NCI-H146 treated with DMSO at 0.1 percent for 48 hours (cell line): Measurements from ENCODE around the gene TANC1.

Source experiments
- DNase-seq: peaks from one replicate; lab custom pipeline; 2025; ENCODE audit not compliant: unreplicated experiment; lab: John Stamatoyannopoulos, UW

Gene TANC1

DNA sequence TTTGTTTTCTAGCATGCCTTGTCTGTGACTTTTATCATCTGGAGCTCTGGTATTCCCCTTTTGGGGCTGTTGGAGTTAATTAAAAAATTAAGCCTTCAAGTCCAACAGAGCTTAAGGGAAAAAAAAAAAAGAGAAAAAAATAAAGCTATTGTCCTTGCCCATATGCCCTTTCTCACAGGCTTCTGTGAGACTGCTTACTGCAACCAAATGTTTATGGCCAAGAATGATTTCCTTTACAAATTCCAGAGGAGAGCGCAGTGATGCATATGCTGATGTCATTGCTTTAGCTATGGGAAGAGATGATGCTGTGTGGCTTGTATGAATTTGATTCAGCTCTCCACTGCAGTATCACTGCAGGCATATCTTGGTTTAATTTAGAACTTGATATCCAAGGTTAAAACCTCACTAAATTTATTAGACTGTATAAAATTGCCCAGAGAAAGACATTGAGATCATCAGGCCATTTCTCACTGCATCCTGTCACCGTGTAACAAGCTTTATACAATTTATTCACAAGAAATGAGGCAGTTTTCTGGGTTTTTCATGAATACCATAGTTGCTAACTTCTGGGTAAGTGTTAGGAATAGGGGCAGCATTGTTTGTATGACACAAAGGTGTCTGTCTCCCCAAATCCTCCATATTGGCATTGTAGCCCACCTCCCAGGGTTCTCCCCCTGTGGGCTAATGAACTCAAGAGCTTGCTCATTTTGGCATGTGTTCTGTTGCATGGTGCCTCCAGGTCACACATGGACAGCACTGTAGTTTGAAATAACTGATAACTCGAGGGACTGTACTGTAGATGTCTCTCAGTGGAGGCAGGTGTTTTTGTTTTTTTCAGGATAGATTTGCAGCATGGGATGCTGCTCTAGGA, 85.0 kb downstream of the TANC1 start:
- DNase-seq: no peak

DNA sequence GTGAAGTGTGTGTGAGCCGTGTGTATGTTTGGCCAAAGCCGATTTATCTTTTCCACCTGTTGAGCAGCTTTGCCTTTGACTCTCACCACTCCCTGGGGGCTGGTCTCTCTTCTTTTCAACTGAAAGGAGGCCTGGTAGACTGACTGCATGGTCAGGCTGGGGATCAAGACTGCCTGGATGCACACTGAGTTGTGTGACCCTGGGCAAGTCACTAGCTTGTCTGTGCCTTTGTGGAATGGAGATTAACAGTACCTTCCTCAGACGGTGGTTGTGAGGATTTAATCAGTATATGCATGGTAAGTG, 85.5 kb downstream of the TANC1 start:
- DNase-seq: no peak

DNA sequence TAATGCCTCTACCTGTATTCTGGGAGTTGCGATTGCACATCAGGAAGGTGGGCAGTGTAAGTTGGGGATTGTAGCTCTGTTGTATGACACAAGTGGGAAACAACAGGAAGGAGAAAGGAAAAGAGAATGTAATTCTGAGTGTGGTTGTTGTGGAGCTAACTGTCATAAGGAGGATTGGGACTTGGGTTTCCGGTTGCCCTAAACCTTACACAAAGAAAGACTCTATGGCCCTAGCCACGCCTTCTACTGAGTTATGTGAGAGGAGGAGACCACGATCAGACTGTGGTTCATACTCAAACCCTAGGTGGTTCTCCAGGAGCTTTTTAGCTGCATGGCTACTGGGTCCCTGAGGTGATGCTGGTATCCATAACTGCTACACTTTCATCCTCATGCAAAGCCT, 86.5 kb downstream of the TANC1 start:
- no peak for DNase-seq

DNA sequence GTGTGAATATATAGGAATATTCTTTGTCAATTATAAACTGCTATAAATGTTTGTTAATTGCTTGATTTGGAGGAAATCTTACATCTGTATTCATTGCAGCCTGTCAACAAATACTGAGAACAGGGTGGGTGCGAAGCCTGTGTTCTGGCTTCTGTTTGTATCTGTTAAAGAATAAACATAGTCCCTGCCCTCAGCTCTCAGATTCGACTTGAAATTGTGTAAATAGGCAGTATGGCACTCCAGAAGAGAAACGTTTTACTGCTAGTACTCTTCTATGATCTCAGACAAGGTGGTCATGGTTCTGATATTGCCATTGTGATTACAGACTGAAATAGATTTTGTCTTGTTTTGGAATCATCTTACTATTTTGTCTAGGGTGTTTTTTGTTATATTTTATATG, 92.1 kb downstream of the TANC1 start:
- DNase-seq: no peak

DNA sequence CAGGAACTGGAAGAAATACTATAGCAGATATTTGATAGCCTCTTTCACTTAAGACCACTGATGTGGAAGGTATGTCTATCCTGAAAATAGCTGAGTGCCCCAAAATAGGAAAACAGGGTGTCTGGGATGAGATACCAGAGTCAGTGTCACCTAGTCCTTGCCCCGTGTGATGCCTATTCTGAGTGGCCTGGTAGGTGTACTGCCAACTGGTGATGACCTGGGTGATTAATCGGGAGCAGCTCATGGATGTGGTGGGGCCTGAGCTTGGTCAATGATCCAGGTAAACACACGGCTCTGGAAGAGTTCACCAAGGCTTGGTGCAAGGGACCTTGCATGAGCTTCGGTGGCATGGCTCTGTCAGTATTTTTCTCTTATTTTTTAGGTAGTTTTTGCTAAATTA, 95.2 kb downstream of the TANC1 start:
- no peak for DNase-seq

DNA sequence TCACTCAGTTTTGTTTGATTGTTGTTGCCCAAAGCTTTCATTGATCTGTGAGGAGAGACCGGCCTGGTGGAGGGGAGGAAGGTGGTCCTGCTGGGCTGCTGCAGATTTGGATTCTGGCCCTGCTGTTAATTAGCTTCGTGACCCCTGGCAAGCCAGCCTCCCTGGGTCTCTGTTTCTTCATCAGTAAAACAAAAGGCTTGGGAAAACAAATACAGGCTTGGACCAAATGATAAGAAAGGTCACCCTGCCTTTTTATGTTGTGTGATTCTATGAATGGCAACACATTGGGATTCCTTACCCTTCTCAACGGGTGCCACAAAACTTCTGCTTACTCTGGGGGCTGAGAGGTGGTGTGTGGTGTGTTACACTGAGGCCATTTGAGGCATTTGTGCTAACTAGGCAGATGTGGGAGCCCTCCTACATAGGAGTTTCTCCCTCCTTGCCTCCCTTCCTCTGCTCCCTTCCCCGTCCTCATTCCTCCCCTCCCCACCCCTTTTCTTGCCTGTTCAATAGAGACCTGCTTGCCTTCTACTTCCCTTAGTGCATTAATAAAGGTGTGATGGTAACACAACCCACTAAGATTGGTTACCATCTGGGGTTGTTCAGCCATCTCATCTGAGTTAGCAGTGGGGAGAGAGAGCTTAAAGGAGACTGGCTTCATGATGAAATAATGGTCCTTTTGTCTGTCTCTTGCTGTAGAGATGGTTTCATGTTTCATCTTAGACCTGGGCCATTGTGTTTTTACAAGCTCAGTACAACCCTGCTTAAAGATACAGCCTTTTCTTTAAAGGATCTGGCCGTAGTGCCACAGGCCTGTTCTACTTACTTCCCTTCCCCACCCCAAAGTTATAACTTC, 96.2 kb downstream of the TANC1 start:
- no peak for DNase-seq

DNA sequence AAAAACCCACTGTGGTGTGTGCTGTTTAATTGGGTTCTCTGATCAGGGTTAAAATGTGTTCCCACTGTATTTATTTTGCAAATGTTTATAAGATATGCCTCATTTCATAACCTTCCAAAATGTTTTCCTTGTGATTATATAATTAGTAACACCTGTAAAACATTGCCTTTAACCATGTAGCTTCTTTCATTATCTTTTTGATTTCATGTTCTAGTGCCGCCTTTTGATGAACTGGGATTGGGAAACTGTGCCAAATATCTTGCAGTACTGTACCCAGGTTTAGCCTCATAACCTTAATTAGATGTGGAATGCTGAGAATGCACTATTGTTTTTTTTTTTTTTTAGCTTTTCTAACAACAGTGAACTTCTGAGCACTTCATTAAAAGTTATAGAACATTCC, 96.9 kb downstream of the TANC1 start:
- no peak for DNase-seq

DNA sequence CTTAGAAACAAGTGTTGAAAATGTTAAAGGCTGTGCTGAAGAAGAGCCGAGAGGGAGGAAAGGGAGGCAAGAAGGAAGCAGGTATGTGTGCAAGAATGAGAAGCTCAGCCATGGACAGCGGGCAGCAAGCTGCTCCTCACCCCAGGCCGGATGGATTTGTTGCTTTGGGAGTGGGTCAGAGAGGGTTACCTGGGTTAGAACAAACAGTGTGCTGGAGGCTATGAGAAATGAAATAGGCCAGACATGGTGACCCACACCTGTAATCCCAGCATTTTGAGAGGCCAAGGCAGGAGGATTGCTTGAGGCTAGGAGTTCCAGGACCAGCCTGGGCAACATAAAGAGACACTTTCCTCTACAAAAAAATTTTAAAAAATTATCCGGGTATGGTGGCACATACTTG, 97.5 kb downstream of the TANC1 start:
- no peak for DNase-seq

DNA sequence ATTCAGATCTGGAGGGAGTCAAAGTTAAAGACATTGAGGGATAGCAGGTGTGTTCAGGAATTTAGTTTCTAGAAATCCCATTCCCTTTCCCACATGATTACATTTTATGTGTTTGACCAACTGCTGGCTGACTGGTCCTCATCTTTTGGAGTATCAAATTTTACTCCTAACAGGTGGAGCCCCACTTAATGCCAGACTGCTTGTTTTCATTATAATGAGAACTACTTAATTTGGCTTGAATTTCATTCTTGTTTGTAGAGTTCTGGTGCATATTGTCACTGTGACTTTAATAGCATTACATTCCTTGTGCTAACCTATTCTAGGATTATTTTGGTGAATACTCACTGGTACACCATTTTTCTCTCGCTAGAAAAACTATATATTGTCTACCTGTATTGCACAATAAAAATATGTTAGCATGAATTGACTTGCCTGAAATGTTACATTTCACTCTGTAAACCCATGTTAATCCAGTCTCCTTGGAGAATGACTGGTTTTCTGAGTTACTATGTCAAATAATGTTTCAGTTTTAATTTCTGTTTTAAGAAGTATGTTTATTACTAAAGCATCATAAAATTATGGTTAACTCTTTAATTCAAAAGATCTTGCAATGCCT, 98.2 kb downstream of the TANC1 start:
- no peak for DNase-seq

DNA sequence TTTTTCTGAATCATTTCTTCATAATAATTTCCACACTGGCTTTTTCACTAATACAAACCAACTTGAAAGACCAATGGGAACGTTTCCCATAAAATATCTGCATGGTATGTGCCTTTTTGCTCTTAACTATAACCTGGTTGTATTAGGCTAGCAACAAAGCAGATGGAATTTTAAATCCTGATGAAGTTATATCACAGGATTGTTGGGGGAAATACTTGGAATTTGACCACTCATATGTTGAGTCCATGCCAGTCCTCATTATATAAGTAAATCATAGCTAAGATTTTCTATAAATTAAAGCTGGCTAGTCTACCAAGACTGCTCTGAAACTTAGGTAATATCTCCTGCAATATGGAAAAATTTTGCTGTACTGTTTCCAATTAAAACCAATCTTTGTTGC, 99.5 kb downstream of the TANC1 start:
- DNase-seq: no peak

DNA sequence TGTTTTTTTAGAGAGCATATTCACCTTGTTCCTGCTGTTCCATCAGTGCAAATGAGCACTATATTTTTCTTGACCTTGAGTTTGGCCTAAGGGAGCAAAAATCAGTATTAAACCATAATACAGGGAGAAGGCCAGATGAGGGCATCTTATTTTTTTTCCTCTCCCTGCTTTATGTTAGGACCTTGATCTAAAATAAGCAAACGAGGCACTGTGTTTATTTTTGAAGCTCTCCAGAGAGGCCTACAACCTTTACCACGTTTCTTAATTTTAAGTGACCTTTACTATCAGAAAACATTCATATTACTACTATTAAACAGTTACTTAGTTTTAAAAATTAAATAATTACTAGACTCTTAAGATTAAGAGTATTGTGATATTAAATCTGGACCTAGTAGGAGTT, 100.8 kb downstream of the TANC1 start:
- DNase-seq: no peak

DNA sequence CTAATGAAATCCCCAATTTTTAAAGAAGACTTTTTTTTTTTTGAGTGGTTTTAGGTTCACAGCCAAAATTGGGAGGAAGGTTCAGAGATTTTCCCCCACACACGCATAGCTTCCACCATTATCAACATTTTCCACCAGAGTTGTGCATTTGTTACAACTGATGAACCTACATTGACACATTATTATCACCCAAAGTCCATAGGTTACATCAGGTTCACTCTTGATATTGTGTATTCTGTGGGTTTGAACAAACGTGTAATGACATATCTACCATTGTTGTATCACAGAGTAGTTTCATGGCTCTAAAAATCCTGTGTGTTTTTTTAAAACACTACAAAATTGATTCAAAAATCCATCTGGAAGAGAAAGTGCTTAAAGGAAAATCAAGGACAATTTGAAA, 101.8 kb downstream of the TANC1 start:
- DNase-seq: no peak

DNA sequence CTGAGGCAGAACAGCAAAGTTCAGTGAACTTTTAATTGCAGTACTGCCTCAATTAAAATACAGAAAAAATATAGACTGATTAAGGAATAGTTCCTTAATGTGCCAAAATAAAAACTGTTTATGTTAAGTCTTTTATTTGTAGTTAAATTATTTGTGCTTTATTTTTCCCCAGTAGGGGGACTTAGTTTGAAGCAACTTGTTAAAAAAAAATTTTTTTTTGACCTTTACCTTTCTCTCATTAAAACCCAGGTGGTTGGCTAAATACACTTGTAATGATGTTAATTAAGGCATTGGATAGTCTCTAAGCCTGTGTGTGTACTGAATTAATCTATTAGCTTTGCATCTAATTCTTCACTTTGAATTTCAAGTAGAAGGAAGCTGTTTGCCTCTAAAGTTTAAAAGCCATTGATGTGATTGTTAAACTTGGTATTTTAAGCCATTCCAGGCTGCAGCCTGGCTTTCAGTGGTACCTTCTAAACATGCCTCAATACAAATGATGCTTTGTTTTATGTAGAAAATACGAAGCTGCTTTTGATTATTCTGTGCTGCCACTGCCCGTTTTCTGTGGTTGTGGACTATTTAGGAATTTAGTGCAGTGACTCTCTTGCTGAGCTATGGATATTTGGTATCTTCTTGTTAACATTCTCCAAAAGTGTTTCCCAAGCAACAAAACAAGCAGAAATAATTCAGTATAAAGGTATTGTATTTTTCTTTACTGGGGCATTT, 102.9 kb downstream of the TANC1 start:
- no peak for DNase-seq

DNA sequence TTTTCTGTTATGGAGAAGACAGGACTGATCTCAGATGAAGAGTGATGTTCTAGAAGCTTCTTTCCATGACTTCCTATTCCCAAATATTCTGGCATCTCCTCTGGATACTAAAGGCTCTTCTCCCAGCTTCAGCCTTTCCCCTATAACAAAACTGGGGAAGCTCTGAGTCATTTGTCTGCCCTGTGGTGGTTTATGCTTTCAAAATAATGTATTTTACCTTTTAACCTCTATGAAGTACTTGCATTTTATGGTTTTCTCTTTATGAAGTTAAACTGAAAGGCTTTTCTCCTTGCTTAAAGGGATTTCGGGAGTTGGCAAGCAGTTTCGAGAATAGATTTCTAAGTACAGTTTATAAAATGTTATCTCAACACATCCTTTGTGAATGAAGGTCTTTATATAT, 104.4 kb downstream of the TANC1 start:
- no peak for DNase-seq

DNA sequence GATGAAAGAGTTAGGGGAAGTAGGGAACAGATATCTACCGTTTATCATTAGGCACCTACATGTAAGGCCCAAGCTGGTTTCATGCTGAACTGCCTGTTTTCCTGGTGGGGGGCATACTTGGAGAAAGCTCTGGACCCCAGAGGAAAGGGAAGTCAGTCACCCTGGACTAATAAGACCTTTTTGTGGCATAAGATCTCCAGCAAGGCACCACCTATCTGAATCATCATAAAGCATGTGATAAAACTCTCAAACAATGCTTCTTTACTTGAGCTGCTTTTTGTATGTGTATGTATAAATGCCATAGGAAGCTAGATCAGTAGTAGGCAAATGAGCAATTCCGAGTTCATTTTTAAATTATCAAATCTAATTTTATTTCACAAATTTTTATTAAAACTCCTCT, 104.8 kb downstream of the TANC1 start:
- no peak for DNase-seq

DNA sequence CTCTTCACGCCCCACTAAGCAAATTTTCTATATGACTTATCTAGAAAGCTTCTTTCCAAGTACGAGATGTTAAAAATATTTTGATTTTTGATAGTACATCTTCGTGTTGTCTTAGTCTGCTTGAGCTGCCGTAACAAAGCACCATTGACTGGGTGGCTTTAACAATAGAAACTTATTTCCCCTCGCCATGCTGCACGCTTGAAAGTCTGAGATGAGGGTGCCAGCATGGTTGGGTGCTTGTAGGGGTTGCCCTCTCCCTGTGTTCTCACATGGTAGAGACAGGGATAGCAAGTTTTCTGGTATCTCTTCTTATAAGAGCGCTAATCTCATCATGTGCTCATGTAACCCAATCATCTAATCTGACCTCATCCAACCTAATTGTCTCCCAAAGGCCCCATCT, 106.2 kb downstream of the TANC1 start:
- no peak for DNase-seq

DNA sequence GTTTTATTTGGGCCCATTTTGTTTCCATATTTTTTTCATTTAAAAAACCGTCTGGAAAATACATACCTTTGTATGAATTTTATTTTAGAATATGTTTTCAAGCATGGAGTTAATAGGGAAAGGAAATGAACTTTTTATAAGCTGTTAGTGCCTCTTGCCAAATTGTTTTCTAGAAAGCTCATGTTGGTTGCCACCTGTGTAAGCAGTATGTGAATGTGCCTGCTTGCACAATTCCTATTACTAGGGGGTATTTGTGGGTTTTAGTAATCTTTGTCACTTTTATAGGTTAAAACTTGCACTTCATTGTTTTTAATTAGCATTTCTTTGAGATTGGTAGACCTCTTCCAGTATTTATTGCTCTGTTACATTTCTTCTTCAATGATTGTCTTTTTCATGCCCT, 107.3 kb downstream of the TANC1 start:
- DNase-seq: no peak

DNA sequence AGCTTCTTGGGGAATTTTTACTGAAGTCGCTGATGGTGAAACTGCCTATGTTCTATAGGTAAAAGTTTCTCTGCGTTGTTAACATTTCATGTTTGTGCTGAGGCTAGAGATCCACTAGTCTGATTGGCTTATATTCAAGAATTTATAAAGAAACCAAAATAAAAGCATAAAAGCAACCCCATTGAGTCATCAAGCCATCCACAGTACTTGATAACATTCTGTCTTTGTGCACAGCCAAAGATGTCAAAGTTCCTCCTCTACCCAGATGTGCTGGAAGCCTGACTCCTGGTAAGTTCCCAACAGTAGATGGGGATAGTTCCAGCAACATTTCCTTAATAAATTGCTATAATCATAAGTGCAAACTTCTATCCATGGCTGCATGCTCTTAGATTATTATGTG, 107.8 kb downstream of the TANC1 start:
- DNase-seq: no peak

DNA sequence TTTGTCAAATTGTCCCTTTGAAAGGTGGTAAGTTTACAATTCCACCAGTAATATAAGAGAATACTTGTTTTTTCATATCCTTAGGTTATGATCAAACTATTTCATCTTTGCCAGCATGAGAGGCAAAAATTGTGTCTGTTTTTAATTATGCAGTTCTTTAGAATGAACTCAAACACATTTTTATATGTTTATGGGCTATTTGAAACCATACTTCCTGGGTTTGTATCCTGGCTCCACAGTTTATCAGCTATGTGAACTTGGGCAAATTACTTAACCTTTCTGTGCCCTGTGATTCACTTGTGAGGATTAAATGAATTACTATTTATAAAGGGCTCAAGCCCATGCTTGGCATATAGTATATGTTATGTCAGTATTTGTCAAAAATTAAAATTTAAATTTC, 109.4 kb downstream of the TANC1 start:
- DNase-seq: no peak

DNA sequence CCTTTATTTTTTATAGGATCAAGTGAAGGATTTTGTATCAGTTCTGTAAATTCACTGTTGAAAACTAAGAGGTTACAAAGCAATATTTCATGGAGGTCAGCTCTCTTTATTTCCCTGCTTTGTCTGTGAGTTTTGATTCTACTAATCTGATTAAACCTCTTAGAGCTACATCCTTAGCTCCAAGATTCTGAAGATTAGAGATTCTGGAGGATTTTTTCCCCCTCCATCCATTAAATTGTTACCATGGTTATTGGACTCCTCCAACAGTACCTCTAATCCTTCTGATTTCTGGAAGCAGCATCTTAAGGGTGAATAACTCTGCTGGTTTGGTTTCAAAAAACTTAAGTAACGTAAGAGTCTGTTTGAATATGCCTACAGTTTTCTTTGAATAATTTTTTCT, 110.0 kb downstream of the TANC1 start:
- DNase-seq: no peak

DNA sequence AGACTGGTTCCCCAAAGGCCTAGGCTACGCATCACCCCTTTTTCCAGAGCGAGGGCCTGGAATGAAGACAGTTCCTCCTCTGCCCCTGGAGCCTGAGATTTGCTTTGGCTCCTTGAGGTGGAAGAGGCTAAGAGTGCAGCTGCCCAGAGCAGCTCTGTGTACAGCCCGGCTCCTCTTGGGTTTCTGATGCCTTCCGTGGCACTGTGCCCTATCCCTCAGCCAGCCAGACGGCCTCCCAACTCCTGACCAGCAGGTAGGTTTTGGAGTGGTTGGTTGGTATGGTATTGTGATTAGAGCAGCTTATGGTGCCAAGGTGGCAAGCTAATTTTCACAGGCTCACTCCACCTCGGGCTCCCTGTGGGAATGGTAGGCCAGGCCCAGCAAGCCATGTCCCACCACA, 112.2 kb downstream of the TANC1 start:
- DNase-seq: no peak
